ENCODE data around the gene CHFR.
"Not testable (repeated sequence)": the region's sequence is repeated elsewhere in the genome, so short reads cannot be mapped to it uniquely, and the experiment has no call there.

CHFR gene

GRCh38 chr12:132839558-132840235, 47.7 kb downstream of the CHFR start:
- DNase-seq (ENCODE audit: low spot score), result no peak

GRCh38 chr12:132838410-132839080, 48.9 kb downstream of the CHFR start:
- no peak for DNase-seq (ENCODE audit: low spot score)

GRCh38 chr12:132837693-132838409, 49.6 kb downstream of the CHFR start:
- DNase-seq (ENCODE audit: low spot score), result no peak

GRCh38 chr12:132836795-132837331, 50.5 kb downstream of the CHFR start:
- DNase-seq (ENCODE audit: low spot score), result no peak

- not testable (repeated sequence) for DNase-seq (ENCODE audit: low spot score)
Observed at GRCh38 chr12:132836230-132836629, 51.2 kb downstream of the CHFR start.

GRCh38 chr12:132835076-132836025, 52.1 kb downstream of the CHFR start:
- no peak for DNase-seq (ENCODE audit: low spot score)

- no peak for DNase-seq (ENCODE audit: low spot score)
Observed at GRCh38 chr12:132834181-132834711, 53.2 kb downstream of the CHFR start.

- DNase-seq (ENCODE audit: low spot score), result no peak
Observed at GRCh38 chr12:132833341-132833740, 54.1 kb downstream of the CHFR start.

- DNase-seq (ENCODE audit: low spot score), result no peak
Observed at GRCh38 chr12:132831771-132832170, 55.6 kb downstream of the CHFR start.

- peak; percentile 91 for DNase-seq (ENCODE audit: low spot score)
Observed at GRCh38 chr12:132828706-132829534, 58.5 kb downstream of the CHFR start, which contains the start of gene GOLGA3. GOLGA3 (minus strand) TSS chr12:132828869; CDS start chr12:132822128, 6,741 bp downstream.

- DNase-seq (ENCODE audit: low spot score), result peak; percentile 16
Observed at GRCh38 chr12:132827763-132828703, 59.4 kb downstream of the CHFR start.

GRCh38 chr12:132825861-132826260, 61.5 kb downstream of the CHFR start:
- DNase-seq (ENCODE audit: low spot score), result no peak

GRCh38 chr12:132825089-132825488, 62.3 kb downstream of the CHFR start:
- DNase-seq (ENCODE audit: low spot score), result no peak

- no peak for DNase-seq (ENCODE audit: low spot score)
Observed at GRCh38 chr12:132824053-132824452, 63.4 kb downstream of the CHFR start.

- DNase-seq (ENCODE audit: low spot score), result no peak
Observed at GRCh38 chr12:132818562-132818961, 68.8 kb downstream of the CHFR start.

GRCh38 chr12:132814232-132814631, 73.2 kb downstream of the CHFR start:
- DNase-seq (ENCODE audit: low spot score), result no peak

GRCh38 chr12:132813443-132813842, 74.0 kb downstream of the CHFR start:
- DNase-seq (ENCODE audit: low spot score), result no peak

GRCh38 chr12:132812631-132813305, 74.6 kb downstream of the CHFR start:
- no peak for DNase-seq (ENCODE audit: low spot score)

- peak; percentile 15 for DNase-seq (ENCODE audit: low spot score)
Observed at GRCh38 chr12:132809391-132809790, 78.0 kb downstream of the CHFR start.
